H4 (cell line): ENCODE measurements around the gene NDC80. TPM values are rescaled to one million over a fixed set of nuclear protein-coding genes. Genes with fewer than 3 reads are reported as not detected.
A peak's percentile ranks its signal among the peaks of the same experiment; 100 is the strongest.

Experiments
- DNase-seq: peaks from one replicate; pipeline ENCODE4 v3.0.0-alpha.2; 2015; ENCODE audit warnings: low spot score
- total RNA-seq: library from RNA; depleted of rRNA; stranded (reverse); fragments of >200 nt; shearing (Covaris generic); gene quantifications from 2 replicates; pipeline ENCODE4 v1.2.3, GENCODE V29; 2014

Gene NDC80
- total RNA-seq, 1 experiment from 2014 or later: 43.0 TPM

- DNase-seq: no peak
Measured at GRCh38 chr18:2557536-2557935, 13.8 kb upstream of the NDC80 start.

- DNase-seq: no peak
Measured at GRCh38 chr18:2559249-2559648, 12.1 kb upstream of the NDC80 start.

GRCh38 chr18:2564373-2564772 lies 7.0 kb upstream of the NDC80 start:
- no peak for DNase-seq

GRCh38 chr18:2568129-2568528 lies 3.2 kb upstream of the NDC80 start:
- DNase-seq: no peak

- no peak for DNase-seq
Measured at GRCh38 chr18:2568605-2569004, 2.8 kb upstream of the NDC80 start.

GRCh38 chr18:2569338-2570207 lies 1.8 kb upstream of the NDC80 start:
- DNase-seq: no peak

GRCh38 chr18:2570772-2571199 lies 571 bp upstream of the NDC80 start:
- peak; percentile 41 for DNase-seq

- DNase-seq: no peak
Measured at GRCh38 chr18:2572171-2572569, 813 bp downstream of the NDC80 start.

- no peak for DNase-seq
Measured at GRCh38 chr18:2572892-2573291, 1.5 kb downstream of the NDC80 start.

DNA sequence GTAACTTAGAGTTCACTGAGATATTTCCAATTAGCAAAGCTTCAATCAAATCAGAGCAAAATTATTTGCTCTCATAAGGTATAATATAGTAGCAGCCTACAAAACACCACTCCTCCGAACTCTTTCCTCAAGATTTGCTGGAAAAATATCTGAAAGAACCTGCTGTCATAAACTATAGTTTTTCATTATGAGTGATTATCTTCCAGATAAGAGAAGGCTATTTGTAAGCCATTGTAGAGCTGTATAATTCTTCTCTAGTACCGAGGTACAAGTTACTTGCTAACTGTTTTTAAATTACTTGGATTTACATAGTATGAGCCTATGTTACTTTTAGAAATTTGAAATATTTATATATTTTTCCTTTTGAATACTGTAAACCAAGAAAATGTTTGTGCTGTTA lies 2.1 kb downstream of the NDC80 start:
- no peak for DNase-seq

DNA sequence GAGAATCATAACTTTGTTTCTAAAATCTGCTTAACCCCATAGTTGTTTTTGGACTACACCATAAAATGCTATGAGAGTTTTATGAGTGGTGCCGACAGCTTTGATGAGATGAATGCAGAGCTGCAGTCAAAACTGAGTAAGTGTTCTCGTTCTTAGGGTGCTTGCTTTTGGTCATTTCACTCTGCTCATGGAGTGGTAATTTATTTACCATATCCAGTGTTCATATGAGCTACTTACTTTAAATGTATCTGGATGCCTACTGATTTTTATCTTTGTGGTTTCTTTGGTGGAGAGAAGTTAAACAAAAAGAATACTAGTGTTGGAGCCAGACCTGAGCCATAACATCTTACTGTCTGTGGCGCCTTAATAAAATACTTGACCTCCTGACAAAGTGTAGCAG lies 16.4 kb downstream of the NDC80 start:
- DNase-seq: peak; percentile 5

- no peak for DNase-seq
Measured at GRCh38 chr18:2588666-2589344, 17.4 kb downstream of the NDC80 start.

- no peak for DNase-seq
Measured at GRCh38 chr18:2589345-2590068, 18.1 kb downstream of the NDC80 start.

GRCh38 chr18:2590303-2590702 lies 18.9 kb downstream of the NDC80 start:
- DNase-seq: no peak

DNA sequence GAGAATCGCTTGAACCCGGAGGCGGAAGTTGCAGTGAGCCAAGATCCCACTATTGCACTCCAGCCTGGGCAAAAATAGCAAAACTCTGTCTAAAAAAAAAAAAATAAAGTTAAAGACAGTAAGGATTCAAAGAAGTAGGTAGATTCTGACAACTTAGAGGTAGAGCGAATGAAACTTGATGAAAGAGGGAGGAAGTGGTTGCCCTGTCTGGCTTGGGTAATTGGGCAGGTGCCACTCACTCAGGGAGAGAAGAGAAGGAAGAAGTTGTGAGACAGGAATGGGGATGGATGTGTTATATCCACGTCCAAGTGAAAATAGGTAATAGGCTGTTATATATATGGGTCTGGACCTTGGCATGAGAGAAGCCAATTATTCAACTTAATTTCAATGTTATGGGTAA lies 26.3 kb downstream of the NDC80 start:
- no peak for DNase-seq

- no peak for DNase-seq
Measured at GRCh38 chr18:2602844-2603243, 31.5 kb downstream of the NDC80 start.

DNA sequence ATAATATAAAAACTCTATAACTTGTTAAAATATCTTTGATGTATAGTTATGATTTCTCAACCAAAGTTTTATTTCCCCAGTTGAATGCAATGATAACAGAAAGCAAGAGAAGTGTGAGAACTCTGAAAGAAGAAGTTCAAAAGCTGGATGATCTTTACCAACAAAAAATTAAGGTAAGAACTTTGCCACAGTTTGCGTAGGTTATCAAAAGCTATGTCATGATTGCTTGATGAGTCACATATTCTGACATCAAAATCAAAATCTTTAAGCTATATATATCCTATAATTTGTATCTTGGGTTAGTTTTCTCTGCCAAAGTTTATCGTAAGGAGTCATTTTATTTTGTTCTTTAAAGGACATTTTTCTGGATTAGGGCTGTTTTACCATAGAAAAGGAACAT lies 35.0 kb downstream of the NDC80 start:
- no peak for DNase-seq

DNA sequence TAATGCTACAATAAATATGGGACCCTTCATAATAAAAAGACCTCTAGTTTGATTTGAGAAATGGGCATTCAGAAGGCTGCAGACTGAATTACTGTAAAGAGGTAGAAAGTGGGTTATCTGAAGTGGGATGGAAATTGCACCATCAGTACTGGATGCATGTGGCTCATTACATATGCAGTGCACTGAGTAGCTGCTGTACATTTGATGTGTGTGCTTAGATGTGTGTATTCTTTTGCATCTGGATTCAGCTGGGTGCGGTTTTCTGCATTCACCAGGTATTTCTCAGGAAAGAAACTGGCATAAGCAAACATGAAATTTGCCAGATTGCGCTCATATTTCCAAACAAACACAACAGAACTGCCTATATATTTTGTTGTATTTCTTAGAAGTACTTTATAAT lies 38.2 kb downstream of the NDC80 start:
- DNase-seq: no peak

DNA sequence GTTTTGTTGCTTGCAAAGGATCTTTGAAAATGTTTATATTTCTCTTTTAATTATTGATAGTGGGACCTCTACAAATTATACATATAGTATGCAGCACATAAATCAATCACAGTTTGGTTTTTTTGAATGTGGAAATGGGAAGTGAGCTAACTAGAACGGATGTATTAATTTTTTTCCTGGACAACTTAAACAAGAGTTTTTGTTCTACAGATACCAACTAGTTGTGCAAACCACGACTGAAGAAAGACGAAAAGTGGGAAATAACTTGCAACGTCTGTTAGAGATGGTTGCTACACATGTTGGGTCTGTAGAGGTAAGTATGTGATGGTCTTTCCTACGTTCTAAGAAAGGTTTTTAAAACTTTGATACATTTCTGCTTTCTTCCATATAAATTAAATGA lies 39.2 kb downstream of the NDC80 start:
- no peak for DNase-seq

- no peak for DNase-seq
Measured at GRCh38 chr18:2612996-2613395, 41.6 kb downstream of the NDC80 start.

DNA sequence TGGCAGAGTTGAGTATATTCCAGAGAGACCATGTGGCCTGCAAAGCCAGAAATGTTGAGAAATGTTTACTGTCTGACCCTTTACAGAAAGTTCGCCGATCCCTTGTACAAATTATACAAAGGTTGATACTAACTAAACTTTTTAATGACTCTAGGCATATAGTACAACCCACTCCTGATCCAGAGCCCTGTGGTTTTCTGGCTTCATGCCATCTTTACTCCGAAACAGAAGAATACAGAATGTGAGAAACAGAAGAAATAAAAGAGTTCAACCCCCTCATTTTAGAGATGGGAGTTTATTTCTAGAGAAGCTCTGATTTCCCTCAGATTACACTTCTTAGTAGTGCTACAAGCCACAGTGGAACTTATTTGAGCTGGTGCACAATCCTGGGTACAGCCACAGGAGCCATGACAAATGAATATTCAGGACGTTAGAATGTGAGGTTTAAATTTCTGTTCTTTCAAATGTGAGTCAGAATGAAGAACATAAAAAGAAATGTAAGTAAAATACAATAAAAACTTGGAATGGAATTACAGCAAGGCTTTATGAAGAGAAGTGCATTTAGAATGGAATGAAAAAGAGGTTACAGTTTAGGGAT lies 46.1 kb downstream of the NDC80 start:
- no peak for DNase-seq

DNA sequence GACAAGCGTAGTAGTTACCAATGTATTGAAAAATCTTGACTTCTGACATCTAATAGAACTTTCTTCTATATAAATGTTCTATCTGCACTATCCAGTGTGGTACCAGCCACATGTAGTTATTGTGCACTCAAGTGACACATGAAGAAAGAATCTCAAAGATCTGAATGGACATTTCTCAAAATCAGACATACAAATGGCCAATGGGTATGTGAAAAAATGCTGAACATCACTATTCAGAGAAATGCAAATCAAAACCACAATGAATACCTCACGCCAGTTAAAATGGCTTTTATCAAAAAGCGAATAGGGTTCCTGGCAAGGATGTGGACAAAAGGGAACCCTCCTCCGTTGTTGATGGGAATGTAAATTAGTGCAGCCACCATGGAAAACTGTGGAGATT lies 46.7 kb downstream of the NDC80 start:
- no peak for DNase-seq
